B cell (primary cell): ENCODE data around the gene USH2A. TPM values are rescaled to one million over a fixed set of nuclear protein-coding genes. Genes with fewer than 3 reads are reported as not detected.

Experiments
- ATAC-seq: fragments of 200-7000 bp; cut with Tn5 transposase; one replicate; pipeline ENCODE4 v1.10.0; 2021; ENCODE audit warnings: low read depth, mild to moderate bottlenecking, moderate number of reproducible peaks, moderate library complexity
- CTCF ChIA-PET: fragments of 350-600 bp; sonication (Branson Sonifier 250); formaldehyde crosslinking; loops from one replicate; lab custom pipeline; 2021; ENCODE audit warnings: antibody characterized with exemption, inconsistent platforms; lab: Charles Lee
- POLR2A ChIA-PET: fragments of 350-600 bp; sonication (Branson Sonifier 250); formaldehyde crosslinking; loops from one replicate; lab custom pipeline; 2021; ENCODE audit warnings: antibody characterized with exemption; lab: Charles Lee
- DNase-seq: peaks from one replicate; pipeline ENCODE4 v3.0.0; 2013
- H2AFZ ChIP-seq: 2 replicates; pipeline ENCODE4 v1.6.1; 2012; ENCODE audit warnings: mild to moderate bottlenecking, low read depth, low read length; ENCODE audit not compliant: insufficient read depth, poor library complexity, severe bottlenecking
- H3K27ac ChIP-seq, 2 donors: 1 replicate in 1 of 2; 2 replicates in 1 of 2; pipeline ENCODE4 v1.5.1; 2012 to 2013; ENCODE audit warnings: low read length in 2 of 2, mild to moderate bottlenecking in 2 of 2, moderate library complexity in 1 of 2
- H3K27me3 ChIP-seq, 4 experiments: fragments of 200-600 bp in 1 of 4; sonication (generic) in 1 of 4; replicated peaks in 1 of 4; 1 replicate in 2 of 4; 2 replicates in 2 of 4; pipeline versions ENCODE4 v1.6.1 to v1.7.0; 2013 to 2016; ENCODE audit warnings: low read length in 3 of 4, mild to moderate bottlenecking in 2 of 4, mixed read lengths in 1 of 4, moderate library complexity in 1 of 4; ENCODE audit not compliant: insufficient read depth in 4 of 4, control insufficient read depth in 3 of 4; ENCODE audit errors: control extremely low read depth in 1 of 4
- H3K36me3 ChIP-seq, 2 experiments: replicated peaks in 1 of 2; 1 replicate in 1 of 2; 2 replicates in 1 of 2; pipeline versions ENCODE4 v1.6.1 to v1.7.1; 2013; ENCODE audit warnings: low read length in 1 of 2; ENCODE audit not compliant: insufficient read depth in 2 of 2, control insufficient read depth in 1 of 2; ENCODE audit errors: control extremely low read depth in 1 of 2, extremely low read depth in 1 of 2
- H3K4me1 ChIP-seq, 2 donors: fragments of 200-600 bp in 1 of 2; sonication (generic) in 1 of 2; 1 replicate in 1 of 2; 2 replicates in 1 of 2; pipeline versions ENCODE4 v1.5.1 to v1.6.1; 2013 to 2017; ENCODE audit warnings: low read length in 2 of 2; ENCODE audit not compliant: control insufficient read depth in 2 of 2, insufficient read depth in 2 of 2
- H3K4me2 ChIP-seq: replicated peaks from 2 replicates; pipeline ENCODE3; 2012; ENCODE audit warnings: mild to moderate bottlenecking, low read depth, low read length; ENCODE audit not compliant: poor library complexity, severe bottlenecking
- H3K4me3 ChIP-seq, 5 experiments: fragments of 200-600 bp in 1 of 5; sonication (generic) in 1 of 5; 1 replicate in 3 of 5; 2 replicates in 2 of 5; pipeline versions ENCODE4 v1.5.1 to v1.7.0; 2011 to 2016; ENCODE audit warnings: low read length in 4 of 5, mild to moderate bottlenecking in 4 of 5, low read depth in 2 of 5, control low read depth in 1 of 5, moderate library complexity in 1 of 5; ENCODE audit not compliant: insufficient read depth in 1 of 5; ENCODE audit errors: control extremely low read depth in 1 of 5, extremely low read depth in 1 of 5
- H3K79me2 ChIP-seq: fragments of 200-600 bp; sonication (generic); one replicate; pipeline ENCODE4 v1.6.0; 2016; ENCODE audit warnings: low read length; ENCODE audit not compliant: control insufficient read depth, insufficient read depth
- H3K9ac ChIP-seq: fragments of 200-600 bp; sonication (generic); 2 replicates; pipeline ENCODE4 v1.6.1; 2017; ENCODE audit warnings: mild to moderate bottlenecking, low read length, moderate library complexity
- H3K9me3 ChIP-seq, 3 donors: one replicate each; pipeline versions ENCODE4 v1.6.1 to v1.7.1; 2013; ENCODE audit warnings: low read length in 2 of 3; ENCODE audit not compliant: control insufficient read depth in 2 of 3, insufficient read depth in 1 of 3; ENCODE audit errors: control extremely low read depth in 1 of 3
- H4K20me1 ChIP-seq: 2 replicates; pipeline ENCODE4 v1.6.0; 2012; ENCODE audit warnings: mild to moderate bottlenecking, low read length; ENCODE audit not compliant: insufficient read depth, control insufficient read depth, poor library complexity, severe bottlenecking
- H3K27ac Mint-ChIP-seq: one replicate; pipeline ENCODE4 v1.8.0; 2021; ENCODE audit warnings: mixed read lengths
- H3K27me3 Mint-ChIP-seq: one replicate; pipeline ENCODE4 v1.8.0; 2021; ENCODE audit warnings: mixed read lengths
- H3K4me1 Mint-ChIP-seq: one replicate; pipeline ENCODE4 v1.8.0; 2021; ENCODE audit warnings: mixed read lengths
- H3K4me3 Mint-ChIP-seq: one replicate; pipeline ENCODE4 v1.8.0; 2021; ENCODE audit warnings: mixed read lengths
- H3K9me3 Mint-ChIP-seq: one replicate; pipeline ENCODE4 v1.8.0; 2022; ENCODE audit warnings: mixed read lengths; ENCODE audit not compliant: insufficient read depth
- EZH2 ChIP-seq: IDR thresholded peaks from 2 replicates; pipeline ENCODE4 v1.6.1; 2012; ENCODE audit warnings: borderline replicate concordance, low read depth, mild to moderate bottlenecking, moderate library complexity, low read length; ENCODE audit not compliant: insufficient read depth, poor library complexity, severe bottlenecking
- WGBS: methylation state at CpG from one replicate; pipeline ENCODE4 v1.1.5; 2013; ENCODE audit warnings: missing lambda C conversion rate; ENCODE audit not compliant: insufficient coverage; 5-methylcytosine and 5-hydroxymethylcytosine counted together
- intact Hi-C: fragments of 100-400 bp; cut with micrococcal nuclease; formaldehyde crosslinking; loops from one replicate; pipeline ENCODE4 v1.10.0; 2022
- polyA plus RNA-seq: library from polyadenylated mRNA; depleted of rRNA; stranded (reverse); fragments of >200 nt; gene quantifications from 2 replicates; pipeline ENCODE4 v1.2.3, GENCODE V29; 2012
- total RNA-seq, 2 donors: library from RNA; stranded (reverse); fragments of 120-200 nt in 1 of 2; gene quantifications; 1 replicate in 1 of 2; 2 replicates in 1 of 2; pipeline versions ENCODE4 v1.2.3 to v1.2.4, GENCODE V29; 2013 to 2022
- TF ChIP-seq, protein P1 (sequence below): fragments of 200-600 bp; IDR thresholded peaks from one replicate; pipeline ENCODE4 v1.8.0; 2022; ENCODE audit warnings: antibody characterized with exemption, mild to moderate bottlenecking

USH2A gene
- total and polyA plus RNA-seq, 2 donors (not counting 1 experiment from before 2014, with no cell fraction given) = 0.01 TPM; not detected in 1

DNA sequence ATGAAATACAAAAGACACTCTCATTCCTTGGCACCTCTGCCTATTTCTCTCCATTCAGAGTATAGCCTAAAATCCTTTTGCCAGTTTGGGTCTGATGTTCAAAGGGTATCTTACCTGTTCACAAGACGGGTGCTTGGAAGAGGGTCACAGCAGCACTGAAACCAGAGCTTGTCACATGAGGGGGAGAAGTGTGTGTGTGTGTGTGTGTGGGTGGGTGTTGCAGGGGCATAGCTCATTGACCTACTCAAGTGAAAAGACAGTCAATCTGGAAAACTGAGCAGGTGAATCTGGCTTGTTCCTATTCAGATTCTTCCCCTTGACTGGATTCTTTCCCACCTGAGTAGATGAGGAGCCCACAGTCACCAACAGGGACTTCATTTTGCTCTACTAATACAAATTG, 792.2 kb downstream of the USH2A start:
- no peaks in the 10 kb centered on the region for H3K79me2 ChIP-seq
- DNase-seq = no peak
- ChIA-PET CTCF (no interaction called here), POLR2A (no interaction called here)
- no peak for TF ChIP-seq EZH2
- 100% methylated on average over 1 of the region's 1 CpG for WGBS
- H3K27ac Mint-ChIP-seq = no peak overlapping the region
- no peak overlapping the region for H2AFZ ChIP-seq
- H3K4me1 Mint-ChIP-seq = no peaks in the 10 kb centered on the region
- intact Hi-C loops = no loop called here
- no peak overlapping the region for H3K9ac ChIP-seq
- H3K4me3 Mint-ChIP-seq = no peak overlapping the region
- H4K20me1 ChIP-seq = no peaks in the 10 kb centered on the region
- no peak for ATAC-seq
- H3K4me1 ChIP-seq = no peaks in the 10 kb centered on the region
- no peaks in the 10 kb centered on the region for H3K27me3 ChIP-seq
- H3K27me3 Mint-ChIP-seq = no peaks in the 10 kb centered on the region
- no peak overlapping the region for H3K27ac ChIP-seq
- H3K9me3 Mint-ChIP-seq = no peaks in the 10 kb centered on the region
- H3K9me3 ChIP-seq = no peaks in the 10 kb centered on the region
- H3K4me3 ChIP-seq = no peak overlapping the region
- H3K4me2 ChIP-seq = no peak overlapping the region
- no peaks in the 10 kb centered on the region for H3K36me3 ChIP-seq

DNA sequence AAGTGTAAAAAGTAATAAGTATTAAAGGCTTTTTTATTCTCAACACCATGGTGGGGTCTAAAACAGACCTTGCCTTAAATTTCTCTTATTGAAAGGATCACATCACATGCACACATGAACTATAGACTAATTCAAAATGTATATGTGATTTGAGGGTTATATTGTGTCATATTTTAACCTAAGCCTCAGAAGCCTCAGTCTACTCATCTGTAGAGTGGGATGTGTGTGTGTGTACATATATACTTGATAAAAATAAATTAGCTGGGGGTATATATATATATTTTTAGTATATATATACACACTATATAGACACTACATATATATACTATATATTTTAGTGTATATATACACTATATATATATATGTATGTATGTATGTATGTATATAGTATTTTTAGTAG, 797.3 kb downstream of the USH2A start:
- POLR2A ChIA-PET = no interaction called here
- H3K79me2 ChIP-seq = no peaks in the 10 kb centered on the region
- no peaks in the 10 kb centered on the region for H3K36me3 ChIP-seq
- intact Hi-C loops = no loop called here
- no peak overlapping the region for H3K4me2 ChIP-seq
- H3K27me3 Mint-ChIP-seq = no peaks in the 10 kb centered on the region
- DNase-seq = no peak
- ATAC-seq = no peak
- no peak overlapping the region for H3K4me3 Mint-ChIP-seq
- no peak overlapping the region for H3K27ac Mint-ChIP-seq
- no peaks in the 10 kb centered on the region for H3K9me3 Mint-ChIP-seq
- no peak for TF ChIP-seq EZH2
- TF ChIP-seq, protein P1, sequence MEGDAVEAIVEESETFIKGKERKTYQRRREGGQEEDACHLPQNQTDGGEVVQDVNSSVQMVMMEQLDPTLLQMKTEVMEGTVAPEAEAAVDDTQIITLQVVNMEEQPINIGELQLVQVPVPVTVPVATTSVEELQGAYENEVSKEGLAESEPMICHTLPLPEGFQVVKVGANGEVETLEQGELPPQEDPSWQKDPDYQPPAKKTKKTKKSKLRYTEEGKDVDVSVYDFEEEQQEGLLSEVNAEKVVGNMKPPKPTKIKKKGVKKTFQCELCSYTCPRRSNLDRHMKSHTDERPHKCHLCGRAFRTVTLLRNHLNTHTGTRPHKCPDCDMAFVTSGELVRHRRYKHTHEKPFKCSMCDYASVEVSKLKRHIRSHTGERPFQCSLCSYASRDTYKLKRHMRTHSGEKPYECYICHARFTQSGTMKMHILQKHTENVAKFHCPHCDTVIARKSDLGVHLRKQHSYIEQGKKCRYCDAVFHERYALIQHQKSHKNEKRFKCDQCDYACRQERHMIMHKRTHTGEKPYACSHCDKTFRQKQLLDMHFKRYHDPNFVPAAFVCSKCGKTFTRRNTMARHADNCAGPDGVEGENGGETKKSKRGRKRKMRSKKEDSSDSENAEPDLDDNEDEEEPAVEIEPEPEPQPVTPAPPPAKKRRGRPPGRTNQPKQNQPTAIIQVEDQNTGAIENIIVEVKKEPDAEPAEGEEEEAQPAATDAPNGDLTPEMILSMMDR = no peak
- no peak overlapping the region for H3K4me3 ChIP-seq
- no peaks in the 10 kb centered on the region for H3K9me3 ChIP-seq
- H3K4me1 Mint-ChIP-seq = no peaks in the 10 kb centered on the region
- H3K27me3 ChIP-seq = no peaks in the 10 kb centered on the region
- H3K9ac ChIP-seq = no peak overlapping the region
- H2AFZ ChIP-seq = no peak overlapping the region
- H3K4me1 ChIP-seq = no peaks in the 10 kb centered on the region
- H3K27ac ChIP-seq = no peak overlapping the region
- H4K20me1 ChIP-seq = no peaks in the 10 kb centered on the region
- CTCF ChIA-PET = no interaction called here
